ENCODE data around the gene KLLN. TPM values are rescaled to one million over a fixed set of nuclear protein-coding genes. Genes with fewer than 3 reads are reported as not detected.

Gene KLLN
- total and polyA plus RNA-seq, 2 of the 8 experiments (the other 6 are each of a cell fraction or from before 2014, with no cell fraction given), result 0.24 to 0.73 TPM

DNA sequence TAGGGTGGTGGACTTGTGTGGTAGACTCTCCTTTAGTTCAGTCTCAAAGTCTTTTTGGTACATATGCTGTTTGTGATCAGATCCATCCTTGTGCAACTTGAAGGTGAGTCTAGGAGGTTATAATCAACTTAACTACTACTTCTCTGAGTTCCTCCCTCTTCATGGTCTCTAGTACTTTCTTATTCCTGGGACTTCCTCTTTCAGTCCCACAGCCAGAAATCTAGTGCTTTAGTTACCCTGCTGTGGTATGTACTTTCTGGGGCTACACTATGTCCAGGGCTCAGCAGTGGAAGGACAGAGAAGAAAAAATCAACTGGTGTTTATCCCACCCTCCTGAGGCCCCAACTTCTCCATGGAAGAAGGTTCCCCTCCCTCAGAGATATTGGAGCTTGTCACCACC, 25.9 kb downstream of the KLLN start (continued):
- no peak for TF ChIP-seq RAD21 (IDR thresholded peaks at IDR 0.05 in 1 of 2, conservative IDR thresholded peaks at IDR 0.05 in 1 of 2; ENCODE audit: low read depth in 2 of 2, low read length in 2 of 2)
